ENCODE data around the gene CDH13.

GRCh38 chr16:83109490-83110125 is 482.8 kb downstream of the CDH13 start:
- no peak for TF ChIP-seq CTCF (conservative IDR thresholded peaks at IDR 0.05; ENCODE audit: low read length)
- TF ChIP-seq EZH2phosphoT487 (IDR thresholded peaks at IDR 0.05; ENCODE audit: borderline replicate concordance, low read depth, low read length) = no peak

All from OCI-LY7 (cell line).